Inferior parietal cortex (tissue), 1 donor: ENCODE results near the gene SMARCA1.

Experiments used
- DNase-seq: peaks from one replicate; pipeline ENCODE4 v3.0.0-alpha.2; 2016; ENCODE audit errors: extremely low spot score

The SMARCA1 gene

GRCh38 chrX:129452523-129452922 lies 70.8 kb downstream of the SMARCA1 start:
- DNase-seq, result no peak

GRCh38 chrX:129450123-129450522 lies 73.2 kb downstream of the SMARCA1 start:
- DNase-seq, result no peak

GRCh38 chrX:129449148-129449547 lies 74.1 kb downstream of the SMARCA1 start:
- DNase-seq, result no peak

- peak; percentile 4 for DNase-seq
Measured at GRCh38 chrX:129445436-129445835, 77.9 kb downstream of the SMARCA1 start.

GRCh38 chrX:129433945-129434344 lies 89.3 kb downstream of the SMARCA1 start:
- DNase-seq, result no peak

GRCh38 chrX:129433461-129433860 lies 89.8 kb downstream of the SMARCA1 start:
- no peak for DNase-seq

- DNase-seq, result no peak
Measured at GRCh38 chrX:129427267-129427666, 96.0 kb downstream of the SMARCA1 start.

- no peak for DNase-seq
Measured at GRCh38 chrX:129423191-129423590, 100.1 kb downstream of the SMARCA1 start.

GRCh38 chrX:129404670-129405008 lies 118.7 kb downstream of the SMARCA1 start:
- no peak for DNase-seq

- DNase-seq, result no peak
Measured at GRCh38 chrX:129403974-129404669, 119.2 kb downstream of the SMARCA1 start.
